ENCODE data around the gene SHISAL2A. TPM values are rescaled to one million over a fixed set of nuclear protein-coding genes. Genes with fewer than 3 reads are reported as not detected.

Gene SHISAL2A
- total and polyA plus RNA-seq, 4 donors, result 0.14 to 0.33 (median 0.22) TPM; not detected in 1

- no peak overlapping the region for H3K27ac ChIP-seq (ENCODE audit: low read depth in 1 of 2, low read length in 2 of 2)
- no peak for DNase-seq (ENCODE audit: low spot score)
Measured at GRCh38 chr1:52680353-52680752, 47.4 kb downstream of the SHISAL2A start.

More at GRCh38 chr1:52680353-52680752, 47.4 kb downstream of the SHISAL2A start:
- H3K27me3 ChIP-seq (ENCODE audit: control insufficient read depth in 4 of 4, insufficient read depth in 4 of 4, low read length in 3 of 4), result no peaks in the 10 kb centered on the region
- no peak for TF ChIP-seq SP1 (IDR thresholded peaks at IDR 0.05)
- TF ChIP-seq, protein P1, sequence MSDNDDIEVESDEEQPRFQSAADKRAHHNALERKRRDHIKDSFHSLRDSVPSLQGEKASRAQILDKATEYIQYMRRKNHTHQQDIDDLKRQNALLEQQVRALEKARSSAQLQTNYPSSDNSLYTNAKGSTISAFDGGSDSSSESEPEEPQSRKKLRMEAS (IDR thresholded peaks at IDR 0.05), result no peak
- TF ChIP-seq, protein P2, sequence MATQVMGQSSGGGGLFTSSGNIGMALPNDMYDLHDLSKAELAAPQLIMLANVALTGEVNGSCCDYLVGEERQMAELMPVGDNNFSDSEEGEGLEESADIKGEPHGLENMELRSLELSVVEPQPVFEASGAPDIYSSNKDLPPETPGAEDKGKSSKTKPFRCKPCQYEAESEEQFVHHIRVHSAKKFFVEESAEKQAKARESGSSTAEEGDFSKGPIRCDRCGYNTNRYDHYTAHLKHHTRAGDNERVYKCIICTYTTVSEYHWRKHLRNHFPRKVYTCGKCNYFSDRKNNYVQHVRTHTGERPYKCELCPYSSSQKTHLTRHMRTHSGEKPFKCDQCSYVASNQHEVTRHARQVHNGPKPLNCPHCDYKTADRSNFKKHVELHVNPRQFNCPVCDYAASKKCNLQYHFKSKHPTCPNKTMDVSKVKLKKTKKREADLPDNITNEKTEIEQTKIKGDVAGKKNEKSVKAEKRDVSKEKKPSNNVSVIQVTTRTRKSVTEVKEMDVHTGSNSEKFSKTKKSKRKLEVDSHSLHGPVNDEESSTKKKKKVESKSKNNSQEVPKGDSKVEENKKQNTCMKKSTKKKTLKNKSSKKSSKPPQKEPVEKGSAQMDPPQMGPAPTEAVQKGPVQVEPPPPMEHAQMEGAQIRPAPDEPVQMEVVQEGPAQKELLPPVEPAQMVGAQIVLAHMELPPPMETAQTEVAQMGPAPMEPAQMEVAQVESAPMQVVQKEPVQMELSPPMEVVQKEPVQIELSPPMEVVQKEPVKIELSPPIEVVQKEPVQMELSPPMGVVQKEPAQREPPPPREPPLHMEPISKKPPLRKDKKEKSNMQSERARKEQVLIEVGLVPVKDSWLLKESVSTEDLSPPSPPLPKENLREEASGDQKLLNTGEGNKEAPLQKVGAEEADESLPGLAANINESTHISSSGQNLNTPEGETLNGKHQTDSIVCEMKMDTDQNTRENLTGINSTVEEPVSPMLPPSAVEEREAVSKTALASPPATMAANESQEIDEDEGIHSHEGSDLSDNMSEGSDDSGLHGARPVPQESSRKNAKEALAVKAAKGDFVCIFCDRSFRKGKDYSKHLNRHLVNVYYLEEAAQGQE (IDR thresholded peaks at IDR 0.05), result no peak
- TF ChIP-seq ATF3 (IDR thresholded peaks at IDR 0.05), result no peak
- no peak for TF ChIP-seq NR2F2 (IDR thresholded peaks at IDR 0.05)
- no peak for TF ChIP-seq FOXA1 (IDR thresholded peaks at IDR 0.05)
- TF ChIP-seq FOXA2 (IDR thresholded peaks at IDR 0.05), result no peak
- TF ChIP-seq, protein P3, sequence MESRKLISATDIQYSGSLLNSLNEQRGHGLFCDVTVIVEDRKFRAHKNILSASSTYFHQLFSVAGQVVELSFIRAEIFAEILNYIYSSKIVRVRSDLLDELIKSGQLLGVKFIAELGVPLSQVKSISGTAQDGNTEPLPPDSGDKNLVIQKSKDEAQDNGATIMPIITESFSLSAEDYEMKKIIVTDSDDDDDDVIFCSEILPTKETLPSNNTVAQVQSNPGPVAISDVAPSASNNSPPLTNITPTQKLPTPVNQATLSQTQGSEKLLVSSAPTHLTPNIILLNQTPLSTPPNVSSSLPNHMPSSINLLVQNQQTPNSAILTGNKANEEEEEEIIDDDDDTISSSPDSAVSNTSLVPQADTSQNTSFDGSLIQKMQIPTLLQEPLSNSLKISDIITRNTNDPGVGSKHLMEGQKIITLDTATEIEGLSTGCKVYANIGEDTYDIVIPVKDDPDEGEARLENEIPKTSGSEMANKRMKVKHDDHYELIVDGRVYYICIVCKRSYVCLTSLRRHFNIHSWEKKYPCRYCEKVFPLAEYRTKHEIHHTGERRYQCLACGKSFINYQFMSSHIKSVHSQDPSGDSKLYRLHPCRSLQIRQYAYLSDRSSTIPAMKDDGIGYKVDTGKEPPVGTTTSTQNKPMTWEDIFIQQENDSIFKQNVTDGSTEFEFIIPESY (IDR thresholded peaks at IDR 0.05), result no peak
- no peak for TF ChIP-seq HNF4G (IDR thresholded peaks at IDR 0.05)
- TF ChIP-seq, protein P4, sequence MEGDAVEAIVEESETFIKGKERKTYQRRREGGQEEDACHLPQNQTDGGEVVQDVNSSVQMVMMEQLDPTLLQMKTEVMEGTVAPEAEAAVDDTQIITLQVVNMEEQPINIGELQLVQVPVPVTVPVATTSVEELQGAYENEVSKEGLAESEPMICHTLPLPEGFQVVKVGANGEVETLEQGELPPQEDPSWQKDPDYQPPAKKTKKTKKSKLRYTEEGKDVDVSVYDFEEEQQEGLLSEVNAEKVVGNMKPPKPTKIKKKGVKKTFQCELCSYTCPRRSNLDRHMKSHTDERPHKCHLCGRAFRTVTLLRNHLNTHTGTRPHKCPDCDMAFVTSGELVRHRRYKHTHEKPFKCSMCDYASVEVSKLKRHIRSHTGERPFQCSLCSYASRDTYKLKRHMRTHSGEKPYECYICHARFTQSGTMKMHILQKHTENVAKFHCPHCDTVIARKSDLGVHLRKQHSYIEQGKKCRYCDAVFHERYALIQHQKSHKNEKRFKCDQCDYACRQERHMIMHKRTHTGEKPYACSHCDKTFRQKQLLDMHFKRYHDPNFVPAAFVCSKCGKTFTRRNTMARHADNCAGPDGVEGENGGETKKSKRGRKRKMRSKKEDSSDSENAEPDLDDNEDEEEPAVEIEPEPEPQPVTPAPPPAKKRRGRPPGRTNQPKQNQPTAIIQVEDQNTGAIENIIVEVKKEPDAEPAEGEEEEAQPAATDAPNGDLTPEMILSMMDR (IDR thresholded peaks at IDR 0.05; ENCODE audit: low read depth, low read length, missing input control), result no peak
- TF ChIP-seq HNF4A (conservative IDR thresholded peaks at IDR 0.05), result no peak
- TF ChIP-seq EGR1 (IDR thresholded peaks at IDR 0.05; ENCODE audit: low read depth in 2 of 2), result no peak
- TF ChIP-seq YY1 (IDR thresholded peaks at IDR 0.05), result no peak
- TF ChIP-seq RAD21 (IDR thresholded peaks at IDR 0.05), result no peak
- no peak for TF ChIP-seq RXRA (IDR thresholded peaks at IDR 0.05)
- H3K9ac ChIP-seq (ENCODE audit: low read depth in 1 of 2, low read length in 2 of 2), result no peak overlapping the region
- 89% methylated on average over 3 of the region's 3 CpGs for WGBS
- no peaks in the 10 kb centered on the region for H3K9me3 ChIP-seq (ENCODE audit: control insufficient read depth in 4 of 4, low read length in 3 of 4)
- H3K36me3 ChIP-seq (ENCODE audit: control insufficient read depth in 4 of 4, insufficient read depth in 3 of 4, low read depth in 1 of 4, low read length in 3 of 4), result peaks cover 0 to 2% (median 0%) of the 10 kb centered on the region in 4 donors
- H3K4me1 ChIP-seq (ENCODE audit: control insufficient read depth in 4 of 4, insufficient read depth in 4 of 4, low read length in 3 of 4), result peaks cover 5 to 26% (median 21%) of the 10 kb centered on the region in 4 donors
- no peak overlapping the region for H3K4me3 ChIP-seq (ENCODE audit: low read depth in 1 of 3, low read length in 3 of 3)

Measured in liver (tissue), 9 donors.